Breast epithelium (tissue), 3 donors: ENCODE data around the gene TPI1.

Experiments used
- POLR2A ChIP-seq: fragments of 450-650 bp; IDR thresholded peaks from one replicate; pipeline ENCODE4 v1.6.1; 2016; ENCODE audit warnings: antibody characterized with exemption, mild to moderate bottlenecking, moderate library complexity
- POLR2AphosphoS5 ChIP-seq, 3 donors: sonication (generic); formaldehyde crosslinking; IDR thresholded peaks; one replicate each; pipeline ENCODE4 v1.6.1; 2017; ENCODE audit warnings: antibody characterized with exemption in 3 of 3
- TF ChIP-seq, protein P1 (sequence below), 3 donors: fragments of 450-650 bp; IDR thresholded peaks; one replicate each; pipeline ENCODE4 v1.5.1; 2016 to 2017; ENCODE audit warnings: antibody characterized with exemption in 3 of 3, mild to moderate bottlenecking in 3 of 3, moderate library complexity in 3 of 3

DNA sequence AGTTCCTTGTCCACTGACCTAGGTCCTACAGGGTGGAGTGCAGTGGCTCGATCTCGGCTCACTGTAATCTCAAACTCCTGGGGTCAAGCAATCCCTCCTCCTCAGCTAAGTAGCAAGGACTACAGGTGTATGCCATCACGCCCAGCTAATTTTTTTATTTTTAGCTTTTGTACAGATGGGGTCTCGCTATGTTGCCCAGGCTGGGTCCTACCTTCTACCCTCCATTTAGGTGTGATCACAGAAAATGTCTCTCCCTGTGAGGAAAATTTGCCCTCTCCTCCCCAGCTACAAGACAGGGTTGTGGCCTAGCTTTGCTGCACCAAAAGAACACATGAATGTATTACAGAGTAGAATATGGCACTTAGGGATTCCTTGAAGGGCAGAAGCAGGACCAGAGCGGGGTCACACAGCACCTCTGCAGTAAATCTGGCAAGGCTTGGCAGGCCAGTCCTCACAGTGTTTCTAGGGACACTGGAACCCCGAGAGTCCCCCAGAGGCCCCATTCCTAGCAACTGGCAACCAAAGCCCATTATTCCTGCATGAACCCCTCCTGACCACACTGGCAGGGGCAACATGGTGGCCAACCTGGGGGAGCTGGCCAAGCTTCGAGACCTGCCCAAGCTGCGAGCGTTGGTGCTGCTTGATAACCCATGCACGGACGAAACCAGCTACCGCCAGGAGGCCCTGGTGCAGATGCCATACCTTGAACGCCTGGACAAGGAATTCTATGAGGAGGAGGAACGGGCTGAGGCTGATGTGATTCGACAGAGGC is 45.0 kb downstream of the TPI1 start:
- TF ChIP-seq, protein P1, sequence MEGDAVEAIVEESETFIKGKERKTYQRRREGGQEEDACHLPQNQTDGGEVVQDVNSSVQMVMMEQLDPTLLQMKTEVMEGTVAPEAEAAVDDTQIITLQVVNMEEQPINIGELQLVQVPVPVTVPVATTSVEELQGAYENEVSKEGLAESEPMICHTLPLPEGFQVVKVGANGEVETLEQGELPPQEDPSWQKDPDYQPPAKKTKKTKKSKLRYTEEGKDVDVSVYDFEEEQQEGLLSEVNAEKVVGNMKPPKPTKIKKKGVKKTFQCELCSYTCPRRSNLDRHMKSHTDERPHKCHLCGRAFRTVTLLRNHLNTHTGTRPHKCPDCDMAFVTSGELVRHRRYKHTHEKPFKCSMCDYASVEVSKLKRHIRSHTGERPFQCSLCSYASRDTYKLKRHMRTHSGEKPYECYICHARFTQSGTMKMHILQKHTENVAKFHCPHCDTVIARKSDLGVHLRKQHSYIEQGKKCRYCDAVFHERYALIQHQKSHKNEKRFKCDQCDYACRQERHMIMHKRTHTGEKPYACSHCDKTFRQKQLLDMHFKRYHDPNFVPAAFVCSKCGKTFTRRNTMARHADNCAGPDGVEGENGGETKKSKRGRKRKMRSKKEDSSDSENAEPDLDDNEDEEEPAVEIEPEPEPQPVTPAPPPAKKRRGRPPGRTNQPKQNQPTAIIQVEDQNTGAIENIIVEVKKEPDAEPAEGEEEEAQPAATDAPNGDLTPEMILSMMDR (IDR thresholded peaks at IDR 0.05) = no peak
- no peak for TF ChIP-seq POLR2A
- no peak for TF ChIP-seq POLR2AphosphoS5 (IDR thresholded peaks at IDR 0.05)
